GM20431 (cell line): ENCODE results near the gene MRPS10.
"Not testable (repeated sequence)": the region's sequence is repeated elsewhere in the genome, so short reads cannot be mapped to it uniquely, and the experiment has no call there.

Source experiments
- in situ Hi-C: fragments of 300-500 bp; cut with MseI, MboI; formaldehyde crosslinking; loops from one replicate; pipeline ENCODE4 v1.15.0; 2020; ENCODE audit warnings: low sequenced_read_pairs; ENCODE audit not compliant: unreplicated experiment

The MRPS10 gene

DNA sequence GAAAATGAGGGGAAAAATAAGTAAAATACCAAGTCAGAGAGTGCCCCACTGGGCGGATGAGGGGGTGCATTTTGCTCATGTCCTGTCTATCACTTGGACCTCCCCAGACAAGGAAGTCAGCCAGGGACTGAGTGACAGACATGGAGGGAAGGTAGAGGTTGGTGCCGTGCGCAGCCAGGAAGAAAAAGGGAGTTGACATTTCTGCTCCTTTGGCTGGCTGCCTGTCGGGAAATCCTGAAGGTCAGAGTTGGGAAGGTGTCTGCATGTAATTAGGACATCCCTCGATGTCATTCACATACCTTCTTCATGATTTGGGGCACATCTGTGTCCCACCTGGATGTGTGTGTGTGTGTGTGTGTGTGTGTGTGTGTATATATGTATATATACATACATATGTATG lies 35.6 kb downstream of the MRPS10 start:
- in situ Hi-C loops = no loop called here

DNA sequence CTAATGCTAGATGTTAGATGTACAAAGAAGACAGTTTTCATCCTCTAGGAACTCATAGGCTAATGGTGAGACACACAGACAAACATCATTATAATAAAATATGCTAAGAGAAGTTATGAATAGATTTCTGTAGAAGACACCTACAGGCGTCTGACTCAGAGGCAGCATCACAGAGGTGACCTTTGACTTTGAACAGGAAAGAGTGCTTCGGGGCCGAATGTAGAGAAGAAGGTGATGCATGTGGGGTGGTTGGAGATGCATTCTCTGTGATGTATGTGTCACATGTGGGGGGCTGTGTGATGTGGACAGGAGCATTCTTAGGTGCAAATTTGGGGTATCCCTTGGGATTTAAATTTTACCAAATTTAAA lies 37.7 kb downstream of the MRPS10 start:
- in situ Hi-C loops = no loop called here

DNA sequence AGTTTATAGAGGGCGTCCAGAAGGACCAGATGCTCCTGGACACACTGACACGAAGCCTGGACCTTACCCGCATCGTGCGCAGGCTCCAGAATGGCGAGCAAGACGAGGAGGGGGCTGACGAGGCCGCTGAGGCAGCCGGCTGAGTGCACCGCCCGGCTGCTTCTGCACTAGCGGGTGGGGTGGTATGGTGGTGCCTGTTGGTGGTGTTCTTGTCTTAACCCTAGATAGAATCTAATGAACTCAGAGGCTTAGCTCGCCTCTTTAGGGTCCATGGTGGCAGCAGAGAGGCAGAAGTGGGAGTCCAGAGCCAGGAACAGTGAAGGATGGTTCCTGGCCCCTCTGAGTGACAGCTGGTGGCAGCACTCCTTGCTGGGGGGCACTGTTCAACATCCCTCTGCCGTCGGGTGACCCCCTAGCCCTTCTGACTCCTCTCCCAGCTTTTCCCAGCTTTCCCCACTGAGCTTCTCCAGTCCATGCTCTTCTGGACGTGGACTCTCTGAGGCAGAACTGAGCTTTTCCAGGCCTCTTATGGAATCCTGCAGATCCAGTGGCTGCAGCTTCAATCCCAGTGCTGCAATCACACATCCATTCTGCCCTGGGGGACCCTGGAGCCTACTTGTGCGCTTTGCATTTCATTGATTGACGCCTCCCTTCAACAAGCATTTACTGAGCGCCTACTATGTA lies 38.3 kb downstream of the MRPS10 start:
- in situ Hi-C loops = no loop called here

DNA sequence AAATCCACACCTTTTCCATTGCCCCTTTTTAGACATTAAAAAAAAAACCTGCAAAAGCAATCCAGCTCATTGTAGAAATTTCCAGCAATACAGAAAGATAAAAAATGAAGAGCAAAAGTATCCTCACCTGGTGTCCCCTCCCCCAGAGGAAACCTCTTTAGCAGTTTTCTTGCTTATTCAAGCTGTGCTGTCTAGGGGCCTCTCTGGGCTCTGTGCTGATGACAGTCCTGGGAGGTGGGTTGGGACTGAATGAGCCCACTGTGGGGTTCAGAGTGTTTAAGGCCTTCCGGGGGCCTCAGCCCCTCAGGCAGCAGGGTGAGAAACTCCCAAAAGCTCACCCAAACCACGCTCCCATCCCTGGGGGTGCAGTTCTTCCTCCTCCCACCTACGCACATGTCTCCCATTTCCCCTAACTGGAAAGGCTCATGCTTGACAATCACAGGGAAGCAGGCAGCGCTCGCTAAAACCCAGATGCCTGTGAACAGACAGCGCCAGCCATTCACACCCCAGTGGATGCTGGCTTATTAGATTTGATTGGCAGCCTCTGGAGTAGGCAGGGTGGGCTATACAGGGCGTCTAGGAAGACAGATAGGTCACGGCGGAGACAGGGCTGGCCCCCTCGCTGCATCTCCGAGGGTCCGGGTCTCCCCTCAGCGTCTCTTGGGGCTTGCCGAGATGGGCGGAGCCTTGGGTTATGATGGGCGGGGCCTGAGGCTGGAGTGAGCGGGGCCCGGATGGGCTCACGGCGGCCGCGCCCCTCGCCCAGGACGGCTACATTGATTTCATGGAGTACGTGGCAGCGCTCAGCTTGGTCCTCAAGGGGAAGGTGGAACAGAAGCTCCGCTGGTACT lies 39.9 kb downstream of the MRPS10 start:
- in situ Hi-C loops = no loop called here

DNA sequence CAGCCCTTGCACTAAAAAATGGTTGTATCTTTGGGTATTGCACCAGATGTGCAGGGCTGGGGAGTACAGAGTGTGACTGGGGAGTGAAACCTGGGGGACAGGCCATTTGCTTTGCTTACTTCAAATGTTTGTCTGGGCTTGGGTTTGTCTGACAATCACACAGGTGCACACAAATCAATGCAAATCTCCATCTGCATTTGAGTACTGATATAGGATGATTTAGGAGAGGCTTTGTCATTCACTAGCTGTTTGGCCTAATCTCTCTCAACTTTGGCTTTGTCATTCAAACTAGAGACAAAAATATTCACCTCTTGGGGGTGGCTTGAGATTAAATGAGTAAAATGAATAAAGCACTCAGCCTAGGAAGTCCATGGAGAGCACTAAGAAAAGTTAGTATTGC lies 40.7 kb downstream of the MRPS10 start:
- in situ Hi-C loops = no loop called here

DNA sequence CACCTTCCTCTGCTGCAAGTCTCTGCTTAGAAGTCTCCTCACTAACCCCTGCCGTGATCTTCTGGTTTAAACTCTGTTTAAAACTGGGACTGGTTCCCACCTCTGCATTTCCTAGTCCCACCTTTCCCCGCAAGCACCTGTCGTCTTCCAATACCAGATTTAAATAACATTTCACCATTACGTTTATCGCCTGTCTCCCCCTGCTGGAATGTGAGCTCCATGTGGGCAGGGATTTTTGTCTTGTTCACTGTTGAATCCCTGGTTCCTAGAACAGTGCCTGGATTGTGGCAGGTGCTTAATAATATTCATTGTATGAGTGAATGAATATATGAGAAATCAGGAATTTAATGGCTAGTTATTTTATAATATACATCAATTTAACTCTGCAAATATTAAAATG lies 41.8 kb downstream of the MRPS10 start:
- in situ Hi-C loops = no loop called here

DNA sequence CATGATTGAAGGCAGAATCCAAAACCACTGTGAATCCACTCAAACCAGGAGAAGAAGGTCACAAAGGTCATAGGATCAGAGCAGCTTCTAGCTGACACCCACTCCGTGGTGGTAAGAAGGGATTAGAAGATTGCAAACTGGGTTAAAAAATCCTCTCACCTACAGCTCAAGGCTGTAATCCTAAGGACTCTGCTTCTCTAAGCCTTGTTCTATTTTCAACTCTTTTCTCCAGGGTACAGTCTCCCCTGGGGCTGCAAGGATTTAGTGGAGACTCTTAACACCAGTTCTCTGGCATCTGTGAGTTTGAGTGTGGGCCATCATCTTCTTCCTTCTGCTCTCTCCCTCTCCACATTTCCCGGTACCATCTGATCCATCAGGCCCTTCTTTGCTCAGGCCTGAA lies 44.6 kb downstream of the MRPS10 start, which contains the start of gene GUCA1A:
Gene GUCA1A, plus strand, starts transcription at position 264 of the 400 bp plus-strand sequence. CDS start 250 bp downstream, outside the sequence.
- in situ Hi-C loops = no loop called here

DNA sequence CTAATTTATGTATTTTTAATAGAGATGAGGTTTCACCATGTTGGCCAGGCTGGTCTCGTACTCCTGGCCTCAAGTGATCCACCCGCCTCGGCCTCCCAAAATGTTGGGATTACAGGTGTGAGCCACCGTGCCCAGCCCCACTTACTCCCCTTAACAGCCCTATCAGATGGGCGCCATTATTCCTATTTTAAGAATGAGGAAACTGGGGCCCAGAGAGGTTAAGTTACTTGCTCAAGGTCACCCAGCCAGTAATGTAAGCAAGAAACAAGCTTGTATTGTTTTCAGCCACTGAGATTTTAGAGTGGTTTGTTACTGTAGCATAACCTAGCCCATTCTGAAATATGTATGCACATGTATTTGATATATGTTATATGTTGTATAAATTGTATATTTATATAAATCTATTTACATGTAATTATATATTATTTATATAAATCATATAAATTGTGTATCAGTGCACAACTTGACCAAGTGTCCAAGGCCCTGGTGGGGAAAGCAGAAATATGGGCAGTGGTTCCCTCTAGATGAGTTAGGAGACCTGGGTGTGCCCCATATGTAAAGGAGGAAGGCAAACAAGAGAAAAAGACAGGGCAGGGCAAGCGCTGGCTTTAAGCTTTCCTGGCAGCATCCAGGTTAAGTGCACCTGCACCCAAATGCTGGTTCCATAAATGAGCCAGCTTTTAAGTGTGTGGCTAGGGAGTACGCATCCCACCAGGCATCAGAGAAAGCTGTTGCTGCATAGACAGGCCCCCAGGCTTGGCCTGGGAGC lies 45.7 kb downstream of the MRPS10 start:
- in situ Hi-C loops = no loop called here

DNA sequence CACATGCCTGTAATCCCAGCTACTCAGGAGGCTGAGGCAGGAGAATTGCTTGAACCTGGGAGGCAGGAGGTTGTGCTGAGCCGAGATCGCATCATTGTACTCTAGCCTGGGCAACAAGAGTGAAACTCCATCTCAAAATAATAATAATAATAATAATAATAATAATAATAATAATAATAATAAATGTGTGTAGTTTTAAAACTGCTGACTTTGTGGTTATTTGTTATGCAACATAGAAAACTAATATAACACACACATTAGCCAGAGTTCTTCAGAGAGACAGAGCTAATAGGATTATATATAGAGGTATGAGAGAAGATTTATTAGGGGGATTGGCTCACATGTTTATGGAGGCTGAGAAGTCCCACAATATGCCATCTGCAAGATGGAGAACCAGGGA lies 47.9 kb downstream of the MRPS10 start:
- in situ Hi-C loops = not testable (repeated sequence)

DNA sequence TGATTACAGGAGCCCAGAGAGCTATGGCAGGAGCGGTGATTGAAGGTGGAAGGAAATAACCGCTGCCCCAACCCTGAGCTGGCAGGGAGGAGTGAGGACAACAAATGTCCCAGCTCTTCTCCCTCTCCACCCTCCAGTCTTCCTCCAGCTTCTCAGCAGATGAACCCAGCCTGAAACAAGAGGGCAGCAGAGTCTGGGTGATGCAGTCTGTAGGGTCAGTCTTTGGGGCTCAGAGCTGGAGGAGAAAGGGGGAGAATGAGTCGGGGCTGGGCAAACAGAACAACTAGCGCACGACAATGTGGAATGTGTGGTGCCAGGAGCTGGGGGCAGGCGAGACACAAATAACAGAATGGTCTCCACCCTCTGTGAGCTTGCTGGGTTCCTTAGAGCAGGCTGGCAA lies 49.0 kb downstream of the MRPS10 start:
- in situ Hi-C loops = no loop called here

DNA sequence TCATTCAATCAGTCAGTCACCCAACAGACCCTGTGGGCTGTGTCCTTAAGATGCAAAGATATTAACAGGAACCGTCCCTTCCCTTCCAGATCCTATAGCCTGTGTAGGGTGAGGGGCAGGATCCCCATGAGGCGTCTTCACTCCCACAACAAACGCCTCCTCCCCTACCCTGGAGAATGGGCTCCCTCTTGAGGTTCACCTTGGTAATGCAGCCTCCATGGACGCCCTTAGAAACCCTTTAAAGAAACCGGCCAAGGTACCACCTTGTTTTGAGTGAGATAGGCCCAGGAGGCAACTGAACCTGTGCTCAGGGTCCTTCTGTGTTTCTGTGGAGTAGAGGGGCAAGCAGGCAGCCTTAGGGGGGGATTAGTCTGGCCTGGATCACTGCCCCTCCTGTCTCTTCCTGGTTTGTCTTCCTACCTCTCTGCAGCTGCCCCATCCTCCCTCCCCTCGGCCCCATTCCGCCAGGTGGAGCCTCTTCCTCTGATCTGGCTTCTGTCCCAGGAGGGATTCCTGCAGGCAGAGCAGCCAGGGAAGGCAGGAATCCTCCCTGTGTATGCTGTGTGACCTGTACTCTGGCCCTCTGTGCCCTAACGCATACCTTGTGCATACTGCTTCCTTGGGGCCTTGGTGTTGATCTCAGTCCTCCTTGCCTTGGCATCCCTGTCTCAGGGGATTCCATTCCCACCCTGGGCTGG lies 51.1 kb downstream of the MRPS10 start:
- in situ Hi-C loops = no loop called here

DNA sequence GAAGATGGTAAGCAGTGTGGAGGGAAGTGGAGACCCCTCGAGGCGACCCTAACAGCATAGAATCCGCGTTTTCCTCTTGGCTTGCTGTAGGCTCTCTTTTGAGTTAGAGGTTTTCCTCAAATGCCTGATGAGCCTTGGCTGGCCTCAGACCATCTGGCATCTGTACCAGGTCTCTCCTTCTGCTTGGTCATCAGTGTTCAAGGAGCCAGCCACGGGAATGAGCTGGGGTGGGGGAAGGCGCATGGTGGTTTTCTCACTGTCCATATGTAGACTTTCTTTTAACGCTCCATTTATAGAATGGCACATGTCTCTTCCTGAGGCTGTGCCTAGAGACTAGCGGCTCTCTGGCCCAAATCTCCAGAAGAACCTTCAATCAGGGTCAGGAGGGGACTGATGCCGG lies 52.6 kb downstream of the MRPS10 start:
- in situ Hi-C loops = no loop called here

DNA sequence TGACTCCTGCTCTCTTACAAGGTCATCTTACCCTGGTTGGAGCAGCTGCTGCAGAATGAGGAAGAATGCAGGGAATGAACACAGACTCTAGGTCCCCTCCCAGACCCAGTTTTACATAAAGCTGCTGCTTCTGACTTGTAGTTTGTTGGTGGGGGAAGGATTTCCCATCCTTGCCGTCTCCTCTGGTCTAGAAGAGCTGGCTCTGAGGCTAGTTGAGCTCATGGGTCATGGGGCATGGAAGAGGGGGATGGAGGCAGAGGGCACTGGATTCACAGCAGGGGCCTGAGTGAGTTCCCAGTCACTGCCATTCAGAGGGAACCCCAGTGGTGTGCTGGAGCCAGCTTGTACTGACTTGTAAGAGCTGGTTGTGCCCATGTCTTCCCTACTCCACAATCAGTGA lies 53.7 kb downstream of the MRPS10 start:
- in situ Hi-C loops = no loop called here

DNA sequence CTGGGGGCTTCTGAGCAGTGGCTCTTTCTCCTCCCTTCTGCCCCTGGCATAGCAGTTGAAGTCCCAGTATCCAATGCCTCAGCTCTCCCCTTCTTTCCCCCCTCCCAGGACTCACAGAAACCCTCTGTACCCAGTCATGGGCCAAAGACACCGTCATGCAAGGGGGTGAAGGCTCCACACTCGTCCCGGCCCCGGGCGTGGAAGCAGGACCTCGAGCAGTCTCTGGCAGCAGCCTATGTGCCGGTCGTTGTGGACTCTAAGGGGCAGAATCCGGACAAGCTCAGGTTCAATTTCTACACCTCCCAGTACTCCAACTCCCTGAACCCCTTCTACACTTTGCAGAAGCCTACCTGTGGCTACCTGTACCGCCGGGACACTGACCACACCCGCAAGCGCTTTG lies 54.8 kb downstream of the MRPS10 start:
- in situ Hi-C loops = no loop called here

DNA sequence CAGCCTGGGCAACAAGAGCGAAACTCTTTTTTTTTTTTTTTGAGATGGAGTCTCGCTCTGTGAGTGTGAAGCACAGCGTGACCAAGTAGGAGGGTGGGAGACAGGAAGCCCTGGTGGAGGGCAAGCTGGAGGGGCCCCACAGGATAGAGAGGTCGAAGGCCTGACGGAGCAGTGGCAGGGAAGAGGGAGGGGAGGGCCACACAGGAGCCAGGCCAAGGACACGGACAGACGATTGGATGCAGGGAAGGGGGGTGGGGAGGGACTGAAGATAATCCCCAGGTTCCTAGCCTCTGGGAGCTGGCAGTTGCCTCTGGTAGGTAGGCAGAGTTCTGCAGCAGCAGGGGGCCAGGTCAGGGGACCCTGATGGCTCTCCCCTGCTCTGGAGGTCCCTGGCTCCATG lies 55.3 kb downstream of the MRPS10 start:
- in situ Hi-C loops = no loop called here

DNA sequence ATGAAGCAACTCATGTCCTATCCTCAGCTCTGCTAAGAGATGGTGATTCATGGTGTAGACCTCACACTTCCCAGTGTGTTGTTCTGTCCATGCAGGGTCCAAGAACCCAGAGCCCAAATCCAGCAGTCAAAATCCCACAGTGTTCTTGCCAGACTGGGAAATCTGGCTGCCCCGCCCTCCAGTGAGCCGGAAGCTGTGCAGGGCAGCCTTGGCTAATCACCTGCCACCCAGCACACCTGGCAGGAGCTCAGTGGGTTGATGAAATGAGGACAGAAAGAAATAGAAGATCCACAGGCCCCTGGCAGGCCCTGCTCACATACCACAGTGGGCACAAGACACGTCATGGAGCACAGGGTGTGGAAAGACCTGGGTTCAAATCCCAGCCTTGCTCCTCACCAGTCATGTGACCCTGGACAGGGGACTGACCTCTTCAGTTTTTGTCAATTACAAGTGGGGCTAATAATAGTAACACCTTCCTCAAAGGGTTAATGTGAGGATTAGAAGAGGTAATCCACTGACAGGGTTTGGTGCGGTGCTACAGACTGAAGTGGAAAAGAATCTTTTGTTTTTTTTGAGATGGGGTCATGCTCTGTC lies 58.1 kb downstream of the MRPS10 start:
- in situ Hi-C loops = no loop called here

DNA sequence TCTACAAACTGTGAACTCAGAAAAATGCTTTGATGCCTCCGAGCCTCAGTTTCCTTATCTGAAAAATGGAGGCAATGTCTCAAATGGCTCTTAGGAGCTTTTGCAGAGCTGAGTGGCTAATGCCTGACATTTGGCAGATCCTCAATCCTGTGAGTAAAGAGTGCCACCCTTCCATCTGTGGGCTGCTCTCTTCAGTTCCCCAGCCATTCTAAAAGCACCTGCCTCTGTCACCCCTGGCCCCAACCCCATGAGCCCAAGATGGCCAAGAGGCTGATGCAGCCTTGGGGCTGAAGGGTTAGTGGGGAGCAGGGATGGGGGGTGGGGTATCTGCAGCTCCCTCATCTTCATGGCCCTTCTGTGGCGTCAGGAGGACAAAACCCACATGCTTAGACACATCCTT lies 59.0 kb downstream of the MRPS10 start:
- in situ Hi-C loops = no loop called here

DNA sequence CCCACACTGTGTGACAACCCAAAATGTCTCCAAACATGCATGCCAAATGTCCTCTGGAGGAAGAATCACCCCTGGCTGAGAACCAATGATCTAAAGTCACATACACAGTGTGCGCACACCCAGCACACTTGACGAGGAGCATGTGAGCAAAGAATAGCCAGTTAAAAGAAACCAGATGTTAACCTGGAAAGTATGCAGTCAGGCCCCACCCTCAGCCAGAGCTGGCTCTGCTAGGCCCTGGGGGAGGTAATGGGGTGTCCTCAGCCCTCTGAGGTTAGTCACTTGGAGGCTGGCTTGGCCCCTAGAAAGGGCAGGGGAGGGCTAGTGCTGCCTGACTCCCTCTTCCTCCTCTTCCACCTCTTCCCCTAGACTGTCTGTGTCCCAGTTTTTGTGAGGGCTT lies 59.6 kb downstream of the MRPS10 start:
- in situ Hi-C loops = no loop called here
